GM19043 (cell line): ENCODE data around the gene THRA.

Experiments
- ATAC-seq: cut with Tn5 transposase; IDR thresholded peaks from one replicate; pipeline ENCODE4 v1.9.1; 2021; ENCODE audit warnings: low read depth; ENCODE audit not compliant: unreplicated experiment

The THRA gene

GRCh38 chr17:40095944-40096791 is 33.4 kb downstream of the THRA start:
- peak; percentile 60 for ATAC-seq

GRCh38 chr17:40097087-40097486 is 34.3 kb downstream of the THRA start:
- no peak for ATAC-seq

- ATAC-seq = no peak
Measured at GRCh38 chr17:40097931-40098845, 35.4 kb downstream of the THRA start.

GRCh38 chr17:40098846-40099618 is 36.3 kb downstream of the THRA start:
- peak; percentile 38 for ATAC-seq

- ATAC-seq = no peak
Measured at GRCh38 chr17:40099619-40100418, 37.1 kb downstream of the THRA start.

- ATAC-seq = no peak
Measured at GRCh38 chr17:40100419-40100668, 37.6 kb downstream of the THRA start, which contains the start of gene NR1D1. NR1D1 (minus strand) TSS chr17:40100589; CDS start chr17:40100094, 495 bp downstream.

GRCh38 chr17:40100669-40101366 is 38.1 kb downstream of the THRA start:
- no peak for ATAC-seq

- ATAC-seq = no peak
Measured at GRCh38 chr17:40101367-40102210, 38.8 kb downstream of the THRA start.

GRCh38 chr17:40103071-40103661 is 40.4 kb downstream of the THRA start:
- no peak for ATAC-seq

- no peak for ATAC-seq
Measured at GRCh38 chr17:40103688-40104087, 40.9 kb downstream of the THRA start.

GRCh38 chr17:40104594-40105486 is 42.1 kb downstream of the THRA start:
- ATAC-seq = no peak

- no peak for ATAC-seq
Measured at GRCh38 chr17:40105861-40106759, 43.3 kb downstream of the THRA start.

GRCh38 chr17:40106760-40107521 is 44.2 kb downstream of the THRA start:
- no peak for ATAC-seq

- no peak for ATAC-seq
Measured at GRCh38 chr17:40107522-40108174, 44.9 kb downstream of the THRA start.
